Testis (tissue), 3 donors: ENCODE measurements around the gene ACCSL. TPM values are rescaled to one million over a fixed set of nuclear protein-coding genes. Genes with fewer than 3 reads are reported as not detected.

Source experiments
- DNase-seq: peaks from one replicate; pipeline ENCODE4 v3.0.0-alpha.2; 2019
- H3K27ac ChIP-seq, 2 donors: fragments of 200-600 bp; sonication (generic); one replicate each; pipeline ENCODE4 v1.5.1; 2019
- H3K27me3 ChIP-seq: fragments of 200-600 bp; sonication (generic); one replicate; pipeline ENCODE4 v1.5.1; 2019
- H3K36me3 ChIP-seq: fragments of 200-600 bp; sonication (generic); one replicate; pipeline ENCODE4 v1.5.1; 2017; ENCODE audit warnings: low read depth; ENCODE audit errors: missing control alignments
- H3K4me1 ChIP-seq: fragments of 200-600 bp; sonication (generic); one replicate; pipeline ENCODE4 v1.5.1; 2019
- H3K4me3 ChIP-seq, 2 donors: fragments of 200-600 bp; sonication (generic); one replicate each; pipeline ENCODE4 v1.5.1; 2017 to 2019
- H3K9me3 ChIP-seq: fragments of 200-600 bp; sonication (generic); one replicate; pipeline ENCODE4 v1.5.1; 2017
- CTCF ChIP-seq, 3 experiments: fragments of 450-650 bp in 2 of 3; fragments of 200-600 bp in 1 of 3; sonication (generic) in 1 of 3; IDR thresholded peaks; one replicate each; pipeline ENCODE4 v1.5.1; 2016 to 2019; ENCODE audit warnings: antibody characterized with exemption in 3 of 3, mild to moderate bottlenecking in 2 of 3, moderate library complexity in 1 of 3
- POLR2A ChIP-seq: fragments of 450-650 bp; IDR thresholded peaks from one replicate; pipeline ENCODE4 v1.6.1; 2017; ENCODE audit warnings: antibody characterized with exemption, mild to moderate bottlenecking, moderate library complexity
- WGBS, 2 donors: methylation state at CpG; one replicate each; pipeline ENCODE4 v1.1.5; 2018; 5-methylcytosine and 5-hydroxymethylcytosine counted together
- intact Hi-C: fragments of 100-400 bp; cut with DNase I; formaldehyde crosslinking; loops from one replicate; pipeline ENCODE4 v1.15.1; 2023; ENCODE audit warnings: low total_unique reads
- polyA plus RNA-seq: library from polyadenylated mRNA; stranded (reverse); fragments of 350-450 nt; fragmentation: Illumina TruSeq; extraction: RNeasy Lipid Tissue Mini Kit (QIAGEN cat#74804); gene quantifications from one replicate; pipeline ENCODE4 v1.2.3, GENCODE V29; 2014; ENCODE audit warnings: low read depth, low replicate concordance; ENCODE audit not compliant: insufficient read depth
- total RNA-seq, 2 donors: library from RNA; depleted of rRNA; stranded (reverse); fragments of >200 nt; gene quantifications; one replicate each; pipeline ENCODE4 v1.2.3, GENCODE V29; 2016

ACCSL gene
- total and polyA plus RNA-seq, 3 donors from 2014 or later, result 0.25 to 0.79 (median 0.67) TPM

- no peak for DNase-seq
- no peak overlapping the region for H3K27ac ChIP-seq
- H3K27me3 ChIP-seq, result no peaks in the 10 kb centered on the region
- intact Hi-C loops, result loop anchor here (5.0 to 10.0 kb wide), 2 partner anchors 93 to 150 kb away; partner anchors contain the start of gene C11orf96
- 88 to 89% methylated on average over 2 of the region's 2 CpGs for WGBS, 2 donors
- H3K36me3 ChIP-seq, result no peaks in the 10 kb centered on the region
- TF ChIP-seq POLR2A, result no peak
- no peak for TF ChIP-seq CTCF (IDR thresholded peaks at IDR 0.05)
- no peaks in the 10 kb centered on the region for H3K9me3 ChIP-seq
- no peak overlapping the region for H3K4me3 ChIP-seq
- H3K4me1 ChIP-seq, result peaks cover 16% of the 10 kb centered on the region
Observed at GRCh38 chr11:44037658-44037998, 10.2 kb upstream of the ACCSL start.

- Histone ChIP-seq H3K4me1 (no peaks in the 10 kb centered on the region), H3K4me3 (no peak overlapping the region), H3K27me3 (no peaks in the 10 kb centered on the region), H3K27ac (no peak overlapping the region), H3K36me3 (no peaks in the 10 kb centered on the region), H3K9me3 (no peaks in the 10 kb centered on the region)
- no peak for DNase-seq
- TF ChIP-seq CTCF (IDR thresholded peaks at IDR 0.05) (no peak), POLR2A (no peak)
- 90 to 95% methylated on average over 2 of the region's 2 CpGs for WGBS, 2 donors
- intact Hi-C loops, result no loop called here
Observed at GRCh38 chr11:44043157-44043556, 4.6 kb upstream of the ACCSL start.

- Histone ChIP-seq H3K27me3 (no peaks in the 10 kb centered on the region), H3K9me3 (no peaks in the 10 kb centered on the region), H3K4me3 (no peak overlapping the region), H3K27ac (no peak overlapping the region), H3K36me3 (no peaks in the 10 kb centered on the region), H3K4me1 (no peaks in the 10 kb centered on the region)
- intact Hi-C loops, result no loop called here
- TF ChIP-seq CTCF (IDR thresholded peaks at IDR 0.05), result no peak
- TF ChIP-seq POLR2A, result no peak
- DNase-seq, result no peak
- WGBS, 2 donors, result 91 to 98% methylated on average over 2 of the region's 2 CpGs
Observed at GRCh38 chr11:44046182-44046581, 1.6 kb upstream of the ACCSL start.

- Histone ChIP-seq H3K9me3 (no peaks in the 10 kb centered on the region), H3K4me3 (no peak overlapping the region), H3K27me3 (no peaks in the 10 kb centered on the region), H3K4me1 (no peaks in the 10 kb centered on the region), H3K27ac (no peak overlapping the region), H3K36me3 (no peaks in the 10 kb centered on the region)
- intact Hi-C loops, result no loop called here
- no peak for DNase-seq
- TF ChIP-seq CTCF (IDR thresholded peaks at IDR 0.05) (no peak), POLR2A (no peak)
- WGBS, 2 donors, result 84 to 90% methylated on average over 2 of the region's 2 CpGs
Observed at GRCh38 chr11:44047298-44047697, 483 bp upstream of the ACCSL start.

GRCh38 chr11:44049832-44050231 is 2.1 kb downstream of the ACCSL start:
- DNase-seq, result no peak
- H3K4me3 ChIP-seq, result no peak overlapping the region
- H3K9me3 ChIP-seq, result no peaks in the 10 kb centered on the region
- TF ChIP-seq CTCF (IDR thresholded peaks at IDR 0.05) (no peak), POLR2A (no peak)
- H3K27ac ChIP-seq, result no peak overlapping the region
- H3K27me3 ChIP-seq, result no peaks in the 10 kb centered on the region
- intact Hi-C loops, result no loop called here
- WGBS, 2 donors, result 87 to 93% methylated on average over 3 of the region's 3 CpGs
- no peaks in the 10 kb centered on the region for H3K4me1 ChIP-seq
- H3K36me3 ChIP-seq, result no peaks in the 10 kb centered on the region
